ENCODE data around the gene SLC10A7.

The SLC10A7 gene

DNA sequence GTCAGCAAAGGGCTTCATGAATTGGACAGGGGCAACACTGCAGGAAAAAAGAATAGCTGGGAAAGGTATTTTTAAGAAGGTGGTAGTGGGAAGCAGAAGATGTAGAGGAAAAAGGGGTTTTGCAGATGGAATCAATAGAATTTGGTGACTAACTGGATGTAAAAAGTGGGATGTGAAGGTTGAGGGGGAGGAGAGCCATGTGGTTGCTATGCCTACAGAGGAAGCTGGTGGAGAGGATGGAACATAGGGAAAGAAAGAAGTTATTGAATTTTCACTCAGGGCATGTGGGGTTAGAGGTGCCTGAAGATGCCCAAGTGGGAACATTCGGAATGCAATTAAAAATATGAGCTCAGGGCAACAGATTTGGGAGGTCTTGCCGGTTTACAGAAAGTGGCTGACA, 274.4 kb downstream of the SLC10A7 start:
- no peak for DNase-seq

- DNase-seq, result no peak
Observed at GRCh38 chr4:146246381-146246780, 275.4 kb downstream of the SLC10A7 start.

DNA sequence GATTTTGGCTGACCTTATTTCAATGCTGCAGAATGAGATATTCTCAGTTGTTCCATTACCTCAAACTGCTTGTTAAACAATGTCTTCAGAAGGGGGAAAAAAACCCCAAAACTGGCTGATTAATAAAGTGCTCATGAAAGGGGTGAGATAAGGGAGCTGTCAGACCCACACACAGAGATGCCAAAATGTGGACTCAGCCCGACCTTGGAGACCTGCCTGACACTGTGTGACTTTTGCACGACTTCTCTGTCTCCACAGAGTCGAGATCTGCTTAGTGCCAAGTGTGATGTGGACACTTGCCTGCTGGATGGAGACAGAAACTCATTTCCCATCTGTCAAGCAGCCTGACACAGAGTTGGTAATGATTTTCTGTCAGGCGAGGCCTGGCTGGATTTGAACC, 275.9 kb downstream of the SLC10A7 start:
- DNase-seq, result no peak

DNA sequence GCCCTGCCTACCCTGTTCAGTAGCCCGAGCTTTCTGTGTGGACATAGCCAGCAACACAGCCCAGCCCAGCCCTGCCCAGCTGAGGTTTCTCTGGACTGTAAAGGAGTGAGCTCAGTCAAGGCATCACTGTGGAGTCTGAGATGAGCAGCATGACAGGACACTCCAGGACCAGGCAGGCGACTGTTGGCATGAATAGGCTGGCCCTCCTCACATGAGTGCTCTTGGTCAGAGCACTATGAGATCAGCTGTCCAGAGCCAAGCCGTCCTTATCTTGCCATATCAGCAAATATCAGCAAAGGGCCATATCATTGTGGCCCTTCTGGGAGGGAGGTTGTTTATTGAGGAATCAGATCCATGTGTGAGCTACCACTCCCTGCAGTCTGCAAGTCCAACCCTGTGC, 276.5 kb downstream of the SLC10A7 start:
- no peak for DNase-seq

DNA sequence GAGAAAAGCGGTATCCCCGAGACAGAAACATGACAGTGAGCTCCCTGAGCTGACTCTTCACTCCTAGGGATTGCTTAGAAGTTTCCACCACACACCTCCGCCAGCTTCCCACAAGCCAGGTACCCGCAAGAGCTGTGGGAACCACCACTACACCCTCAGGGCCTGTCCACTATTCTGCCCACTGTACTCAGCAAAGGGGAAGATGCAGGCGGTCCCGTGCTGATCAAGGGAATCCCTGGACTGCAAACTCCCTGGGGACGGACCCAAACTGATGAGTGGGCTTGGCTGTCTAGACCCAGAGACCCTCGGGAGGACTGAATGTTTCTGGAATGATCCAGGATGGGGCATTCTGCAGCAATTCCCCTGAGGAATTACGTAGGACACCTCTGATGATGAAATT, 277.2 kb downstream of the SLC10A7 start:
- no peak for DNase-seq

DNA sequence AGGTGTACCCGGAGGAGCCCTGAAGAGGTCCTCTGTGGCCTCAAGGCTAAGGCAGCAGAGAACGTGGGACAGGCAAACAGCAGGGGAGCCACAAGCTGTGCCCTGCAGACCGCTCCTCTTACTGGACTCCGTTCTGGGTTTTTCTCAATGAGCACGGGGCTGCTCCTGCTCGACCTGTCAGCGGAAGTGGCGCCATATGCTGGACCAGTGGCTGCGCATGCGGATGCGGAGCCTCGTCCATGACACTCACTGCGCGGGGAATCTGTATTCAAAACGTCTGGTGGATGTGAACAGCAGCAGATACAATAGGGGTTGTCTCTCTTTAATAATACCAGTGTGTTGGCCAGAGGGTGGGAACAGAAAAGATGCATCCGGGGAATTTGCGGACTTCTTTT, 277.9 kb downstream of the SLC10A7 start:
- no peak for DNase-seq

GRCh38 chr4:146243141-146243882, 278.4 kb downstream of the SLC10A7 start:
- DNase-seq, result no peak

- no peak for DNase-seq
Observed at GRCh38 chr4:146238107-146238506, 283.6 kb downstream of the SLC10A7 start.

GRCh38 chr4:146237092-146237491, 284.6 kb downstream of the SLC10A7 start:
- no peak for DNase-seq

DNA sequence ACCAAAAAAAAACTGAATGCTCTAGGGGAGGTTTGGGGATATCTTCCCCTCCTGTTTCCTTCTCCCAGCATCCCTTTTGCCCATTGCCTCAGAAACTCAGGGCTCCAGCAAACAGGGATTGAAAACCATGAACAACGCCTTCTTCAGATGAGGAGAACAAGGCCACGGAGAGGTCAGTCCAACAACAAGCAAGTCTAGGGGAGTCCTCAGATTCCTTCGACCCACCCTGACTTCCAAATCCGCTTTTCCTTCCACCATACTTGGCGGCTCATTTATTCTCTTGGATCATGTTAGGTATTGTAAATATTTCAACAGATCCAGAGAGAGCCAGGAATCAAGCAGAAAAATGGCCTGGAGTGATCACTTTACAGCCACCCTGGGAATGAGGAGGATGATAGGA, 285.5 kb downstream of the SLC10A7 start:
- DNase-seq, result no peak

- no peak for DNase-seq
Observed at GRCh38 chr4:146235654-146236177, 286.0 kb downstream of the SLC10A7 start.

DNA sequence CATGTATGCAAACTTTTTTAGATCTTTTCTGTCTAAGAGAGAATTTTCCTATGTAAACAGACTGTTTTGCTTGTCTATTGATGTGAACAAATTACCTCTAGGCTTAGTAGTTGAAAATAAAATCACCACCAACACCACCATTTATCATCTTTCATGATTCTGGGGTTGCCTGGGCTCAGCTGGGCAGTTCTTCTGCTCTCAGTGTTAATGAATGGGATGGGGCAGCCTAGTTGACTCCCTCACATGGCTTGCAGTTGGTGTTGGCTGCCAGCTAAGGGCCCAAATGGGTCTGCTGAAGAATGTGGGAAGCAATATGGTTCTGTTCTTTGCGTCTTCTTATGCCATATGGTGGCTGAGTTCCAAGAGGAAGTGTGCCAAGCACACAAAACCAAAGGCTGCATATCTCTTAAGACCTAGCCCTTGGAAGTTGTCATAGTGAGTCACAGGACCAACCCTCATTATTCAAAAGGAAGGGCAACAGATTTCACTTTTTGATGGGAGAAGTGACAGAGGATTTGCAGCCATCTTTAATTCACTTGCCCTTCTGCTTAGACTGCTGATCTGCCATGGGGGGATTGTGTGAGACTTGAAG, 289.5 kb downstream of the SLC10A7 start:
- no peak for DNase-seq

- no peak for DNase-seq
Observed at GRCh38 chr4:146229406-146229805, 292.3 kb downstream of the SLC10A7 start.

GRCh38 chr4:146224326-146224966, 297.3 kb downstream of the SLC10A7 start:
- peak in 1 of 3 experiments; percentile 33 for DNase-seq

GRCh38 chr4:146222313-146222712, 299.4 kb downstream of the SLC10A7 start:
- DNase-seq, result no peak

DNA sequence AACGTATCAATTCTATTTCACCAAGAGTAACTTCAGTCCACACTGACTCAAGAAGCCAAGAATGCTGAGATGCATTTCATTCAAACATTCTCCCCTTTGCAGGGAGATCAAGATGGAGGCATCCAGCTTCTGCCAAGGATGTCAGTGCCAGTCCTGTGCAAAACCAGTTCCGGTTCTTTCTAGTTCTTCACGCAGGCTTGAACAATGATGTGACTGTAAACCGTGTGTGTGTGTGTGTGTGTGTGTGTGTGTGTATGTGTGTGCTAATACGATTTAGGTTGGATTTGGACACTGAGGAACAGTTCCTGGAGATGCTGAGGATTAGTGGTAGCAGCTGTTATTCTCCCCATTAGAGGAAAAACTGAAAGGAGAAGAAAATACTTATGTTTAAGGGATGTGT, 307.5 kb downstream of the SLC10A7 start, which contains the start of gene REELD1:
Gene REELD1 (plus strand): TSS at position 301 of the 400 bp plus-strand sequence. CDS start 2,415 bp downstream, outside the sequence.
- DNase-seq, result no peak

GRCh38 chr4:146212781-146213180, 309.0 kb downstream of the SLC10A7 start:
- no peak for DNase-seq

- DNase-seq, result no peak
Observed at GRCh38 chr4:146211440-146211839, 310.3 kb downstream of the SLC10A7 start.

DNA sequence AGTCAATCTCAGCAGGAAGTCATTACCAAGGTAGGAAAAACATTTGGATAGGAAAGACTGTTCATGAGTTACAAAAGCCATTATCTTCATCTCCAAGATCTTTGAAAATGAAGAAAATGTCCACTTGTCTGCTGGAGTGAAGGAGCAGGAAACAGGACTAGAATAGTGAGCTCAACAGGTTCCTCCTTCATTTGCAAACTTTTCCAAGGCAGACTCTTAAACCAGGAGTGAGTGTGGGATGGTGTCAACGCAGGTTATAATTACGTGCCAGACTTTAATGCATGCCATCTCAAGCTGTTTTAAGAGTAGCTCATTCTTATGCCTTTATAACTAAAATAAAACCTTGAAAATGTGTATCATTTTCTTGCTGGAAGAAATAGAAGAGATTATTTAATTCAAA, 310.9 kb downstream of the SLC10A7 start:
- DNase-seq, result no peak

GRCh38 chr4:146207410-146207809, 314.3 kb downstream of the SLC10A7 start:
- DNase-seq, result no peak
